Upper lobe of left lung (tissue), 4 donors: ENCODE data around the gene CAMK1.

Source experiments
- POLR2A ChIP-seq, 4 donors: fragments of 450-650 bp; IDR thresholded peaks; one replicate each; pipeline ENCODE4 v1.5.1; 2016 to 2017; ENCODE audit warnings: antibody characterized with exemption in 4 of 4, mild to moderate bottlenecking in 2 of 4
- TF ChIP-seq, protein P1 (sequence below), 6 experiments: fragments of 450-650 bp in 4 of 6; fragments of 200-600 bp in 2 of 6; sonication (generic) in 2 of 6; IDR thresholded peaks; one replicate each; pipeline ENCODE4 v1.5.1; 2016 to 2019; ENCODE audit warnings: antibody characterized with exemption in 6 of 6

DNA sequence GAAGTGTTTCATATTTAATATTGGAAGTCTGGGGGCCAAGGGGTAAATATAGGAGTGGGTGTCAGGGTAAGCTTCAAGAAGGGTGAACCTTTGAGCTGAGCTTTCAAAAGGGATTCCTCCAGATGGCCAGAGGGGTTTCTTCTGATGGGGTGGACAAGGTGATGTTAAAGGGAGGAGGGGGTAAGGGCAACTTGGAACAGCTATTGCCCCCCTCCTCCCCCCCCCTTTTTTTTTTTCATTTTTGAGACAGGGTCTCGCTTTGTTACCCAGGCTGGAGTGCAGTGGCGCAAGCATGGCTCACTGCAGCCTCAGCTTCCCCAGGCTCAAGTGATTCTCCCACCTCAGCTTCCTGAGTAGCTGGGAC is 38.2 kb upstream of the CAMK1 start:
- TF ChIP-seq, protein P1, sequence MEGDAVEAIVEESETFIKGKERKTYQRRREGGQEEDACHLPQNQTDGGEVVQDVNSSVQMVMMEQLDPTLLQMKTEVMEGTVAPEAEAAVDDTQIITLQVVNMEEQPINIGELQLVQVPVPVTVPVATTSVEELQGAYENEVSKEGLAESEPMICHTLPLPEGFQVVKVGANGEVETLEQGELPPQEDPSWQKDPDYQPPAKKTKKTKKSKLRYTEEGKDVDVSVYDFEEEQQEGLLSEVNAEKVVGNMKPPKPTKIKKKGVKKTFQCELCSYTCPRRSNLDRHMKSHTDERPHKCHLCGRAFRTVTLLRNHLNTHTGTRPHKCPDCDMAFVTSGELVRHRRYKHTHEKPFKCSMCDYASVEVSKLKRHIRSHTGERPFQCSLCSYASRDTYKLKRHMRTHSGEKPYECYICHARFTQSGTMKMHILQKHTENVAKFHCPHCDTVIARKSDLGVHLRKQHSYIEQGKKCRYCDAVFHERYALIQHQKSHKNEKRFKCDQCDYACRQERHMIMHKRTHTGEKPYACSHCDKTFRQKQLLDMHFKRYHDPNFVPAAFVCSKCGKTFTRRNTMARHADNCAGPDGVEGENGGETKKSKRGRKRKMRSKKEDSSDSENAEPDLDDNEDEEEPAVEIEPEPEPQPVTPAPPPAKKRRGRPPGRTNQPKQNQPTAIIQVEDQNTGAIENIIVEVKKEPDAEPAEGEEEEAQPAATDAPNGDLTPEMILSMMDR (IDR thresholded peaks at IDR 0.05) = no peak
- no peak for TF ChIP-seq POLR2A (IDR thresholded peaks at IDR 0.05)
